ENCODE data around the gene PIP5KL1.
A peak's percentile ranks its signal among the peaks of the same experiment; 100 is the strongest.

PIP5KL1 gene

DNA sequence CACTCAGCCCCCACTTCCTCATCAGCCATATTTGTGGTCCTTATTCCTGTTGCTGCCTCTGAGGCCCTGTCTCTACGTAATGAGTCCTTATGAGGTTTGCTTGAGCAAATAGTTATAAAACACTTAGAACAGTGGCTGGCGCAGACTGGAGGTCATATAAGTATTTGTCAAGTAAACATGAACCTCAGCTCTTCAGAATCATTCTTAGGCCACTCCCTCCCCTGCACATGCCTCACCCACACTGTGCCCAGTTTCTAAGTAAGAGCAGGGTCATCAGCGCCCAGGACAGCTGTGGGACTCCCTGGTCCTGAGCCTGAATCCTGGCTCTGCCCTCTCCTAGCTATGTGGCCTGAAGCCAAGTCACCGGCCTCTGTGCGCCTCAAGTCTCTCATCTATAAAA, 17.7 kb downstream of the PIP5KL1 start:
- DNase-seq, result no peak

DNA sequence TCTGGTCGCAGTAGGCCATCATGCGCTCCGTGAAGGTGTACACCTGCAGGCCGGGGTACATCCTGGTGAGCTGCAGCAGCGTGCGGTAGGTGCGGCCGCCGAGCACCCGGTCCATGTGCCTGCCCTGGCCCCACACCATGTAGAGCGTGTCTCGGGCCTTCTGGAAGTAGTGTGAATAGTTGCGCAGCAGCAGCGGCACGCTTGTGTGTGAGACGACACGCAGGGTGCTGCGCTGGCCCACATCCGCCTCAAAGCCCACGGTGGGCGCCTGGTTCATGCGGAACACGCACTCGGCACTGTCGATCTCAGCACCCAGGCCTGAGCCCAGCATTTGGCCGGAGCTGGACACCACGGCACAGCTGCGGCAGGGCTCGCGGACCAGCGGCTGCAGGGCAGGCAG, 18.3 kb downstream of the PIP5KL1 start:
- DNase-seq, result no peak

DNA sequence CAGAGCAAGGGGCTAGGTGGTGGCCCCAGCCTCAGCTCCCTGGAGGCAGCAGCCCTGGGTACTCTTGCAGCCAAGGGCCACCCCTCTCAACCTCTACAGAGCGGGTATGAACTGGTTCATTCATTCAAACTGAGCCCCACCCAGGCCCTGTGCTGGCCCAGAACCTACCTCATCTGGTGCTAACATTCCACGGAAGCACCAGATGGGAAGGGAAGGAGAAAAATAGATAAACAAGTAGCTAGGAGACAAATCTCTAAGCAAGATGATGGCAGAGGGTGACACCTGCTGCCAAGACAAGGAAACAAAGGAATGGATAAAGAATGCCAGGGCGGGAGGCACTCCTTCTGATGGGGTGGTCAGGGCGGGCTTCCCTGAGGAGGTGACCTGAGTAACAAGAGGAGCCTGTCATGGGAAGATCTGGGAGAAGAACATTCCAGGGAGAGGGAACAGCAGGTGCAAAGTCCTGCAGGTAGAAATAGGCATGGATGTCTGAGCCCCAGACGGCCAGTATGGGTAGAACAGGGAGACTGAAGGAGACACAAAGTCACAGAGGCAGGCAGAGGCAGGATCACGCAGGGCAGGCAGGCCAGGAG, 19.9 kb downstream of the PIP5KL1 start:
- DNase-seq, result no peak

DNA sequence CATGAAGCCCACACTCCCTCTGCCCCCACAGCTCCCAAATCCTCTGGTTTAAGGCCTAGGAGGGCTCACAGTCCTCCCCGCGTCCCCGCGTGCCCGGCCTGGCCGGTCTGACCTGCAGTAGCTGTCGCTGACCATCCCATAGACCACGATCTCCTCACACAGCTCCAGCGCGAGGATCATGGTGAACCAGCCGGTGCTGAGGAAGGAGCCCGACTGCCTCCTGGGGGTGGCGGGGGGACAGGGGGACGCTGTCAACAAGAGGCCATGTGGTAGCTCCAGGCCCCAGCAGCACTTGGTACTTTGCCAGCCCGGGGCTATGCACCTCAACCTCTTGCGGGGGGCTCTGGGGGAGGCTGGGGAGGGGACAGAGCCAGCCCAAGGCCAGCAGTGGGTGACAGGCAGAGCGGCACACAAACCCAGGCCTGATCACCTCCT, 20.7 kb downstream of the PIP5KL1 start:
- DNase-seq, result no peak

DNA sequence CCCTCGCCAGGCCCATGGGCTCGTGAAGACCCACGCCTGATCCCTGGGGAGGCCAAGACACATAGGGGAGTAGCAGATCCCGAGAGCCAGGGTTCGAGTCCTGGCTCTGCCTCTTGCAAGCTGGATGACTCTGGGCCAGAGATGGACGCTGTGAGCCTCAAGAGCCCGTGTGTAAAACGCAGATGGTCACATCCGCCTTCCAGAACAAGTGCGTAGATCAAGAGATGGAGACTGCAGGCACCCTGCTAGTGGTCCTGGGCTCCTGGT, 22.0 kb downstream of the PIP5KL1 start:
- DNase-seq, result no peak

DNA sequence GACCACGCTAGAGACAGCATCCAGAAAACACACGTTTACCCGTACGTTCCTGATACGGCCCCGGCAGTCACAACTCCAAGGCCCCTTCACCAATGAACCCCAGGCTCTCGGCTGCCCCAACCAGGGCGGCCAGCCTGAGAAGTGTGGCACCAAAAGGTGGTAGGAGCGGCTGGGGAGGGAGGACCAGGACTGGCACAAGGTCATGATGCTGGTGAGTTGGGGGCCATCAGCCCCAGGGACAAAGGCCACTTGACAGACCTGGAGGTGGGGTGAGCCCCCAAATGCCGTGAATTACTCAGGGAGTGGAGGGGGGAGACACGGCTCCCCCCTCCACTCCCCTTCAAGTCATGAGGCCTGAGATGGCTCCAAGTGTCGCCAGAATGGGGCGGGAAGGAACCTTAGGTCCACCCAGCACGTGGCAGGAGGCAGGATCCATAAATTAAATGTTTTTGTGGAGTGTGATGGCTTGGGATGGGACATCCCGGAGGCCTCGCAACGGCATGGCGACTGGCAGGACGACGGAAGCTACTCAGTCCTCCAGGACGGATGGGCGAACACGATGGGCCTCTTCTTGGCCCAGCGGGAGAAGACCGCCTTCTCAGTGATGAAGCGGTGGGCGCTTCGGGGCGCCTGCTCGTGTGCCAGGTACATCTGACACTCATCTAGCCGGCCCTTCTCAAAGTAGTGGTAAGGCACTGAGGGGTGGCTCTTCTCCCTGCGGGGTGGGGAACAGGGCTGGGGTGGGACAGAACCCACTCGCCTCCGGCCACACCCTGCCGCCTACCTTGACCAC, 22.5 kb downstream of the PIP5KL1 start:
- no peak for DNase-seq

DNA sequence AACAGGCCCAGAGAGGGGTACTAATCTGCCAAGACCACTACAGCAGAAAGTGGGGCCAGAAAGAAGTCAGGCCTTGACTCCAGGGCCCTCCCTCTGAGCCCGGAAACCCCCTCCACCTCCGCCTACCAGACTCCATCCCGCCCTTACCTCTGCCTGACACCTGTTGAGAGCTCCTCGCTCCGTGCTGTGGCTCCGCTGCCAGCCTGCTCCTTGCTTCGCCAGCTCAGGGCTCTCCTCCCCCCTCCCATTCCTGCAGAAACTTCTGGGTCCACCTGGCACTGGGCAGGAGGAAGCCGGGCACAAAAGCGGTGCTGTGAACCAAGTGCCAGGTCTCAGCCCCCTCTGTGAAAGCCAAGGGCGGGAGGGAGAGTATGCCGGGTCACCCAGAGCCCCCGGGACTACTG, 24.8 kb downstream of the PIP5KL1 start:
- no peak for DNase-seq

DNA sequence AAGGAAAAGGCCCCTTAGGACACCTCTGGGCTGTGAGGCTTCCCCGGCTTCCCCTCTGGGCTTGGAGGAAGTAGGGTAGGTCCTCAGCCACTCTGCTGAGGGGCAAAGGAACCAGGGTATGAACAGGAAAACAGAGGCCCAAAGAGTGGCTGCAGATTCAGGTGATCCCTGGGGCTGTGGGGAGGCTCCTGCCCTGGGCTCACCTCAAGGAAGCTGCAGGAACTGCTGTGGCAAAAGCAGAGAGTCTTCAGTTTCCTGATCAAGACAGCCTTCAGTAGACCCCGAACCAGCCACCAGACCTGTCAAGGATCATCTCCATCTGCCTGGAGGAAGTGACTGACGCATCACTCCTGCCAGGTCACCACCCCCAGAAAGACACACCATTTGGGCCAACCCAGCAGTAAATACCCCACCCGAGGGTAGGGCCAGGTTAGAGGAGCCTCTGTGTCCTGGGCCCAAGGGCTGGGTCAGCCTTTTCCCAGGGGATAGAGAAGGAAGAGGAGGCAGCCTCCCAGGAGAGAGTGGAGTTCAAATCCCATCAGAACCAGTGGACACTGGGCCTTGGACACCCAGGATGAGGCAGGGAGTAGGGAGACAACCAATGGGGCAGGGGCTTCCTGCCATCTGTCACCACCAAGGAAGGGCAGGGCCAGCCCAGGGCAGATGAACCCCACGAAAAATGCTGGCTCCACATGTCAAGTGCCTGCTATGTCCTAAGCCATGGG, 25.4 kb downstream of the PIP5KL1 start:
- DNase-seq, result no peak

DNA sequence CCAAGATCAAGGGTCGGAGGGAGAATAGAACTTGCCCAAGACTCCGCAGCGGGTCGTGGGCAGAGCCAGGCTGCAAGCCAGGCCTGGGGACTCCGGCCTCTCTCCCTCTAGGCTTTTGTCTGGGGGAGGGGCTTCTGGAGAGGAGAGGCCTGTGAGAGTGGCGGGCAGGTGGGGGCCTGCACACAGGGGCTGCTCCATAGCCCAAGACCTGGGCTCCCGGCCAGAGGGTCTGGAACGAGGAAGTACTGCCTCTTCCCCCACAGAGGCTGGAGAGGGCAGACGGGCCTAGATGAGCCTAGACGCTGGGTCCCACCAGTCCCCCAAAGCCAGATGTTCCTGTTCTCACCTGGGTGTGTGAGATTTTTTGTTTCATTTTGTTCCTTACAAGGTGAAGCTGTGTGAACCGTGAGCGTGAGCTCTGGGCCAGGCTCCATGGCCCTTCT, 26.0 kb downstream of the PIP5KL1 start:
- no peak for DNase-seq

DNA sequence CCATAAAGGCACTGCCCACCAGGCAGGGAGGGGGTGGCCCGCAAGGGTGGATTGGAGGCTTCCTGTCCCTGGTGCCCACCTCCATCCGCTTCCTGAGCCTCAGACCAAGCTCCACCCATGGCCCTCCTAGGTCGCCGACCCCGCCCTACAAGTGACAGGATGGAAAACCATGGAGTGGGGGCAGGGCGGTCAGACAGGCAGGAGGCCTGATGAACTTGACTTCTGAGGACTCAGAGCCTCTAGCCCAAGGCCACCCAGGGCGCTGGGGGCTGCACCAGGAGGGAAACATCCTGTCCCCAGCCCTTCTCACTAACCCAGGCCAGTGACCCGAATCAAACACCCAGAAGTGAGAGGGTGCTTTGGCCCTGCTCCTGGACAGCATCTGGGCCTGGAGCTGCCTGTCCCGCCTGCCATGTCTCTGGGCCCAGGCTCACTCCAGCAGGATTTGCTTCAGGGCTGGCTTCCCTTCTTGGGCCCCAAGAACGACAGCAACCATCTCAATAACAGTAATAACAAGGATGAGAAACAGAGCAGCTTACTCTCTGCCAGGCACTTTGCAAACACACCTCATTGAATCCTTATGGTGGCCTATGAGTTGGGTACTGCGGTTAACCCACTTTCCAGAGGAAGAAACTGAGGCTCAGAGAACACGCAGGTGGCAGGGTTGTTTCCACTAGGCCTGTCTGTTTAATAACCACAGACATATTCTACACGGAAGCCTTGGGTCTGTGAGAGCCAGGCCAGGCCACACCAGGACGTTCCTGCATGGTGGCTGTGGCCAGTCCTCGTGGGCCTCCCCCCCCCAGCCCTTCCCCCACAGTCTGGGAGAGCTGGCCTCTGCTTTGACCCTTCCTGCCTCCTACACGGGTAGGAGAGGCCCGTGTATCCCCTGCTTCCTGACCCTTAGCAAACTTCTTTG, 26.8 kb downstream of the PIP5KL1 start:
- peak; percentile 78 for DNase-seq

DNA sequence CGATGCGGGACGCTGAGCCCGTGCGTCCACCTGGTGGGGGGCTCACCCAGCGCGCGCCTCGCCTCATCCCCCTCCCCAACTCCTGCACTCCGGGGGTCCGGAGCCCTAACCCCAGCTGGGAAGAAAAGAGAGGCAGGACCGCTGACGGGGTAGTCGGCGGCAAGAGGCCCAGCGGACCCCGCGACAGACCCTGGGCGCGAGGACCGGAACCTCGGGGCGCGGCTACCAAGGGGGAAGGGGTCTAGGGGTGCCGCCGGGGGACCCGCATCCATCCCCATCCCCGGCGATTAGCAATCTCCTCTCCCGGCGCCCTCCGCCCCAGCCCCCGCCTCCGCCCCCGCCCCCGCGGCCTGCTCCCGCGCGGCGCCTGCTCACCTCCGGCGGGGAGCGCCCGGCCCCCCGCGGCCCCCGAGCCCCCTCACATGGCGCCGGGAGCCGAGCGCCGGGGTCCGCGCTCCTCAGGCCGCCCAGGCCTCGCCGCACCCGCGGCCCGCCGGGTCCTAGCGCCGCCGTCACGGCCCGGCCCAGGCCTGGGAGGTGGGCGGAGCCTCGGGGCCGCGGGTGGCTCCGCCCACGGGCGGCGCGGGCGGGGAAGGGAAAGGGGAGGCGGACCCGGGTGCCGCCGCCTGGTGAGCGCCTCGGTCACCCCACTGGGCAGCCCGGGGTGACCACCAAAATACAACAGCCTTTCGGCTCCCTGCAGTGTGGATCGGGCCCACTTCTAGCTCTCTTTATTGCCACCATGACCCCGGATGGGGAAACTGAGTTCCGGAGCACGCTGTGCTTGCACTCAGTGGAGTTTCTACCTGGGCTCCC, 31.2 kb downstream of the PIP5KL1 start, which contains the start of gene ST6GALNAC6:
Gene ST6GALNAC6 (minus strand): TSS at position 476 of the 816 bp plus-strand sequence. CDS start 1,622 bp downstream, outside the sequence.
- peak; percentile 81 for DNase-seq

DNA sequence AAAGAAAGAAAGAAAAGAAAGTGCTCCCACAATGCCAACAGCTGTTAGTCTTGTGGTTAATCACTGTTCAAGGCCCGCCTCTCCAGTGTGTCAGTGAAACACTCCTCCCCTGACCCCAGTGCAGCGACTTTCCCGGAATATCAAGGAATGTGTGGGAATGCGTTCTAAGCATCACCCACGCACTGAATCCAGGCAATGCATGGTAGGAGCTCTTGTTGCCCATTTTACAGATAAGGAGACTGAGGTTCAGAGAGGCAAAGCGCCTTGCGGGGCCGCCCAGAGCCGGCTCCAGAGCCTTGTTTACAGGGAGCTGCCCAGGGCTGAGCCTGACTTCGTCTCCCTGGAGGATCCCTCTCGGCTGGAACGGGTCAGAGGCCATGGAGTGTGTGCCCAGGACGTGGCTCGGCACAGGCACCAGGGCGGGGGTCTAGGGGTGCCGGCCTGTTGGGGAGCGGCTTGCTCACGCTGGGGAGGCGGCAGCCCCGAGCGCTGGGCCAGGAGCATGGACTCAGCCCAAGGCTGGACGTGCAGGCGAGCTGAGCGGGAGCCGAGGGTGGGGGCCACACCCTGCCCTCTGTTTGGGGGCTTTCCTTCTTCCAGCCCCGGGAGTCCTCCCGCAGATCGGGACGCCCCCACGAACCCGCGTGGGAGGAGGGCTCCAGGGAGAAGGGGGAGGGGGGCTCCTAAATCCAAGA, 32.0 kb downstream of the PIP5KL1 start:
- peak; percentile 74 for DNase-seq

DNA sequence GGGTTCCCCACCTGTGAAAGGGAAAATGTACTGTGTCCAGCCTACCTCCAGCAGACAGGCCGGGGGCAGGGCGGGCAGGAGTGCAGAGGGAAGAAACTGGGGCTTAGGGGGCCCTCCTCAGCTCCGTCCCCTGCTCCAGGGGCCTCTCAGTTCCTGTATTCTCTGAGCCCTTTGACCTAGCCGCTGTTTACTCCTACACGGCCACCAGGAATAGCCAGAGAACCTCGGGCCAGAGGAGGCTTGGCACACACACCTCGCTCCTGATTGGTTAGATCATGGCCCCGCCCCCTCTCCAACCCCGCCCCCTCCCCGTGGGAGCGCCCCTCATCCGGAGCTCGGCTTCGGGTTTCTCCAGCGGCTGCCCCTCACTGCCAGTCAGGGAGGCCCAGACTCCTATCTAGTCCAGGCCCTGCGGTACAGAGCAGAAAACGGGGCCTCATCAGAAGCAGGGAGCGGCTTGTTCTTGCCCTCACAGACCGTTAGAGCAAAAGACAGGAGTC, 33.3 kb downstream of the PIP5KL1 start:
- peak; percentile 90 for DNase-seq

DNA sequence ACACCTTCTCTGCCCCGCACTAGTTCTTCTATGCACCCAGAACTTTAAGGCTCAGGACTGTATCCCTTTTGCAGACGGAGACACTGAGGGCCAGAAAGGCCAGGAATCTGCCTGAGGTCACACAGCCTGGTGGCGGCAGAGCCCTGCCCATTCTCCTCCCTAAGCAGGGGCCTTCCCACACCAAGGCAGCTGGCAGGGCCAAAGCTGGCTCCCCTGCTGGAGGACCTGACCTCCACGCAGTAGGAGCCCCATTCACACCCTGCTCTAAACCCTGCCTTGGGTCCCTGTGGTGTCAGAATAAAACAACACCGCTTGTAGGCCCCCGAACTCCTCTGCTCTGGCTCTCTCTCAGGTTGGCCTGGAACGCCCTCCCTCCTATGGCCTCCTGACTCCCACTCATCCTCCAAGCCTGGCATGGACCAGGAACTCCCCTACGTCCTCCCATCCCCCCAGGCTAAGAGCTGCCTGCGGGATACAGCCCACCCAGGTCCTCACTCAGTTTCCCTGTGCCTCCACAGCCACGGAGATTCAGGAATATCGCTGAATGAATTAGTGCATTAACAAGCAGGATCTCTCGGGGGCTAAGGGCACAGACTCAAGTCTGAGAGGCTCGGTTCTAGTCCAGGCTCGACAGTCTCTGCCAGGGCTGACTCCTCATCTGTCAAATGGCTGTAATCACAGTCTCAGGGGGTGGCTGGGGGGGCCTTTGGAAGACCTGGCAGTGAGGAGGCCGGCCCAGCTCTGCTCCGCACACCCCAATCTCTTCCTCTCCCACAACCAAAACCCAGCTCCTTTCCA, 34.0 kb downstream of the PIP5KL1 start:
- DNase-seq, result no peak

DNA sequence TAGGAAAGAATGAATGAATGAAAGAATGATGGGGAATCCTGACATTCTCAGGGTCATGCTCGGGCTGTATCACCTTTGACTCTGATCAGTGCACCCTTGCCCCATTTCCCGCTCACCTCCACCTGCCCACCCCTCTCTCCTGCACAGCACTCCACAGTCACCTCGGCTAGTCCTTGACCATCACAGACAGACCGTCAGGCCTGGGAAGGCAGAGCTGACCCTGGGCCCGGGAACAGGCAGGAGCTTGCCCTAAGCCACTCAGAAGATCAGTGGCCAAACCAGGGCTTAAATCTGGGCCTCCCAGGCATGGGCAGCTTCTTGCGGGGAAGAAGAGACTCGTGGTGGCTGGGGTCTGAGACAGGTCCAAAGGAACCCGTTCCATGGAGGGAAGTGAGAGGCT, 34.8 kb downstream of the PIP5KL1 start:
- DNase-seq, result no peak

DNA sequence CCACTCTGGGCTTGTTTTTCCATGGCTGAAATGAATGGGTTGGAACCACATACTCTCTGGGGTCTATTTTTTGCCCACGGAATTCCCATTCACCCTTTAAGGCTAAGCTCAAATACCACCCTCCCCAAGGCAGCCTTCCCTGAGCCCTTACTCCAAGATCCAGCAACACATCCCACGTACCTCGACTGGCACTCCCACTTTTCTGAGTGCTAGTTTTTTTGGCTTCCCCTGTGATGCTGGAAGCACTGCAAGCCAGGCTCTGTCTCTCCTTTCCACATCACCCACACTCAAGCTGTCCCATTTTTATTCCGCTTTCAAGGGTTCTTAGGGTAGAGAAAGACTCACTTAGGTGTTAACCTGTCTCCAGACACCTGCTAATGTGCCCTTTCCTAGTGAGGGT, 37.2 kb downstream of the PIP5KL1 start:
- no peak for DNase-seq

DNA sequence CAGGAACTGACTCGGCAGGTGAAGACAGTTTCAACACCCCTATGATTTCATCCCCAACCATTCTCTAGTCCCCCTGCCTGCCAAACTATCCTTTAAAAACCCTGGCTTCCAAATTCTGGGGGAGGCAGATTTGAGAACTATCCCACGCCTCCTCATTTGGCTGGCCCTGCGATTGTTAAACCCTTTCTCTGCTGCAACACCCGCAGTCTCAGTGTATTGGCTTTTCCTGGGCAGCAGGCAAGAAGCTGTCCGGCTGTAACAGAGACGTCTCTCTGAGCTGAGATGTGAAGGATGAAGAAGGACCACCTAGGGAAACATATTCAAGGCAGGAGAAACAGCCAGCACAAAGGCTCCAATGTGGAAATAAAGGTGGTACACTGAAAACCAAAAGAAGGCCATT, 37.7 kb downstream of the PIP5KL1 start:
- DNase-seq, result no peak

DNA sequence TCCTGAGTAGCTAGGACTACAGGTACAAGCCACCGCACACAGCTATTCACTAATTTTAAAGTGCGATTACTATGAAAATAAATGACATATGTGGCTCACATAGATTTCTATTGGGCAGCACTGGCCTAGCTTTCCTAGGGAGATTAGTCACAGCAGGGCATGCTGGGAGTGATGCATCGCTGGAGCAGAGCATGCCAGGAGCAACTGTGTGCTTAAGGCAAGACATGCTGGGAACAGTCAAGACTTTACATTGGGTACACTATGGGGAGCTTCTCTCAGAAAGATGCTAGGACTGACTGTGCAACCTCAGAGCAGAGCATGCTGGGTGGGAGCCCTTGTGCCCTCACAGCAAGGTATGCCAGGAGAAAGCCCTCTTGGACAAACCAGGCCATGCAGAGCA, 40.5 kb downstream of the PIP5KL1 start:
- no peak for DNase-seq

DNA sequence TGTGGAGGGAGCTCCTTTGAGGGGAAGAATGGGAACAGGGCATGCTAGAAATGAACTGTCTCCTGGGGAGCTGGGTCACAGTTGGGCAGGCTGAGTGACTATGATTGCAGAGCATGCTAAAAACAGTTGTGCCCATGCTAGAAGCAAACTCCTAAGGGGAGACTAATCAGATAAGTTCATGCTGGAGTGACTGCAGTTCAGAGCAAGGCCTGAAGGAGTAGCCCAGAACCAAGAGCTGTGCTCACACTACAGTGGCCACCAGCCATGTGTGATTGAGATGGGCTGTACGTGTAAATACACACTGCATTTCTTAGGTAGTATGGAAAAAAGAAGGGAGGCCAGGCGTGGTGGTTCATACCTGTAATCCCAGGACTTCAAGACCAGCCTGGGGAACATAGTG, 42.8 kb downstream of the PIP5KL1 start:
- no peak for DNase-seq

DNA sequence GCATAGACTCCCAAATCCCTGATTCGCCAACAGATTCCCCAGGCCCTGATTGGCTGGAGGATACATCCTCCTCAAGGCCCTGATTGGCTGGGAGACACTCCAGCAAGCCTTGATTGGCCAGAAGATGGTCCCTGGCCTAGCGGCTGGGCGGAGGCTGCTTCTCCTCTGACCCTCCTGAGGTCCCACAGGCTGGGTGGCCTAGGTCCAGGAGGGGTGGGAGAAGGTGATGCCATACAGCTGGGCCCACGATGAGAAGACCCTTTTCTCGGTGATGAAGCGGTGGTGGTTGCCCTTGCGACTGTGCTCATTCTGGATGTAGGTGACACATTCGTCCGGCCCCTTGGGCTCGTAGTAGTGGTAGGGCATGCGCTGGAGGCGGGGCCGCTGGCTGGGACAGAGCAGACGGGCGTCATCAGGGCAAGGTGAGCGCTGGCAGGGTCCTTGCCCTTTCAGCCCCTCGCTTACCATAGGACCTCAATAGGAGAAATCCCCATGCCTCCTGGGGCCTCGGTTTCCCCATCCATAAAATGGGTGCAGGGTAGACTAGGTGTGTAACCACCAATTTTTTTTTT, 44.1 kb downstream of the PIP5KL1 start:
- no peak for DNase-seq

Measured in right forelimb (tissue), 1 donor.